B cell (primary cell): ENCODE results near the gene ACIN1. TPM values are rescaled to one million over a fixed set of nuclear protein-coding genes. Genes with fewer than 3 reads are reported as not detected.

Source experiments
- ATAC-seq: fragments of 200-7000 bp; cut with Tn5 transposase; one replicate; pipeline ENCODE4 v1.10.0; 2021; ENCODE audit warnings: low read depth, mild to moderate bottlenecking, moderate number of reproducible peaks, moderate library complexity
- CTCF ChIA-PET: fragments of 350-600 bp; sonication (Branson Sonifier 250); formaldehyde crosslinking; loops from one replicate; lab custom pipeline; 2021; ENCODE audit warnings: antibody characterized with exemption, inconsistent platforms; lab: Charles Lee
- POLR2A ChIA-PET: fragments of 350-600 bp; sonication (Branson Sonifier 250); formaldehyde crosslinking; loops from one replicate; lab custom pipeline; 2021; ENCODE audit warnings: antibody characterized with exemption; lab: Charles Lee
- DNase-seq: peaks from one replicate; pipeline ENCODE4 v3.0.0; 2013
- H2AFZ ChIP-seq: 2 replicates; pipeline ENCODE4 v1.6.1; 2012; ENCODE audit warnings: mild to moderate bottlenecking, low read depth, low read length; ENCODE audit not compliant: insufficient read depth, poor library complexity, severe bottlenecking
- H3K27ac ChIP-seq, 2 donors: 1 replicate in 1 of 2; 2 replicates in 1 of 2; pipeline ENCODE4 v1.5.1; 2012 to 2013; ENCODE audit warnings: low read length in 2 of 2, mild to moderate bottlenecking in 2 of 2, moderate library complexity in 1 of 2
- H3K27me3 ChIP-seq, 4 experiments: fragments of 200-600 bp in 1 of 4; sonication (generic) in 1 of 4; replicated peaks in 1 of 4; 1 replicate in 2 of 4; 2 replicates in 2 of 4; pipeline versions ENCODE4 v1.6.1 to v1.7.0; 2013 to 2016; ENCODE audit warnings: low read length in 3 of 4, mild to moderate bottlenecking in 2 of 4, mixed read lengths in 1 of 4, moderate library complexity in 1 of 4; ENCODE audit not compliant: insufficient read depth in 4 of 4, control insufficient read depth in 3 of 4; ENCODE audit errors: control extremely low read depth in 1 of 4
- H3K36me3 ChIP-seq, 2 experiments: replicated peaks in 1 of 2; 1 replicate in 1 of 2; 2 replicates in 1 of 2; pipeline versions ENCODE4 v1.6.1 to v1.7.1; 2013; ENCODE audit warnings: low read length in 1 of 2; ENCODE audit not compliant: insufficient read depth in 2 of 2, control insufficient read depth in 1 of 2; ENCODE audit errors: control extremely low read depth in 1 of 2, extremely low read depth in 1 of 2
- H3K4me1 ChIP-seq, 2 donors: fragments of 200-600 bp in 1 of 2; sonication (generic) in 1 of 2; 1 replicate in 1 of 2; 2 replicates in 1 of 2; pipeline versions ENCODE4 v1.5.1 to v1.6.1; 2013 to 2017; ENCODE audit warnings: low read length in 2 of 2; ENCODE audit not compliant: control insufficient read depth in 2 of 2, insufficient read depth in 2 of 2
- H3K4me2 ChIP-seq: replicated peaks from 2 replicates; pipeline ENCODE3; 2012; ENCODE audit warnings: mild to moderate bottlenecking, low read depth, low read length; ENCODE audit not compliant: poor library complexity, severe bottlenecking
- H3K4me3 ChIP-seq, 5 experiments: fragments of 200-600 bp in 1 of 5; sonication (generic) in 1 of 5; 1 replicate in 3 of 5; 2 replicates in 2 of 5; pipeline versions ENCODE4 v1.5.1 to v1.7.0; 2011 to 2016; ENCODE audit warnings: low read length in 4 of 5, mild to moderate bottlenecking in 4 of 5, low read depth in 2 of 5, control low read depth in 1 of 5, moderate library complexity in 1 of 5; ENCODE audit not compliant: insufficient read depth in 1 of 5; ENCODE audit errors: control extremely low read depth in 1 of 5, extremely low read depth in 1 of 5
- H3K79me2 ChIP-seq: fragments of 200-600 bp; sonication (generic); one replicate; pipeline ENCODE4 v1.6.0; 2016; ENCODE audit warnings: low read length; ENCODE audit not compliant: control insufficient read depth, insufficient read depth
- H3K9ac ChIP-seq: fragments of 200-600 bp; sonication (generic); 2 replicates; pipeline ENCODE4 v1.6.1; 2017; ENCODE audit warnings: mild to moderate bottlenecking, low read length, moderate library complexity
- H3K9me3 ChIP-seq, 3 donors: one replicate each; pipeline versions ENCODE4 v1.6.1 to v1.7.1; 2013; ENCODE audit warnings: low read length in 2 of 3; ENCODE audit not compliant: control insufficient read depth in 2 of 3, insufficient read depth in 1 of 3; ENCODE audit errors: control extremely low read depth in 1 of 3
- H4K20me1 ChIP-seq: 2 replicates; pipeline ENCODE4 v1.6.0; 2012; ENCODE audit warnings: mild to moderate bottlenecking, low read length; ENCODE audit not compliant: insufficient read depth, control insufficient read depth, poor library complexity, severe bottlenecking
- H3K27ac Mint-ChIP-seq: one replicate; pipeline ENCODE4 v1.8.0; 2021; ENCODE audit warnings: mixed read lengths
- H3K27me3 Mint-ChIP-seq: one replicate; pipeline ENCODE4 v1.8.0; 2021; ENCODE audit warnings: mixed read lengths
- H3K4me1 Mint-ChIP-seq: one replicate; pipeline ENCODE4 v1.8.0; 2021; ENCODE audit warnings: mixed read lengths
- H3K4me3 Mint-ChIP-seq: one replicate; pipeline ENCODE4 v1.8.0; 2021; ENCODE audit warnings: mixed read lengths
- H3K9me3 Mint-ChIP-seq: one replicate; pipeline ENCODE4 v1.8.0; 2022; ENCODE audit warnings: mixed read lengths; ENCODE audit not compliant: insufficient read depth
- CTCF ChIP-seq: fragments of 200-600 bp; IDR thresholded peaks from one replicate; pipeline ENCODE4 v1.8.0; 2022; ENCODE audit warnings: antibody characterized with exemption, mild to moderate bottlenecking
- EZH2 ChIP-seq: IDR thresholded peaks from 2 replicates; pipeline ENCODE4 v1.6.1; 2012; ENCODE audit warnings: borderline replicate concordance, low read depth, mild to moderate bottlenecking, moderate library complexity, low read length; ENCODE audit not compliant: insufficient read depth, poor library complexity, severe bottlenecking
- WGBS: methylation state at CpG from one replicate; pipeline ENCODE4 v1.1.5; 2013; ENCODE audit warnings: missing lambda C conversion rate; ENCODE audit not compliant: insufficient coverage; 5-methylcytosine and 5-hydroxymethylcytosine counted together
- intact Hi-C: fragments of 100-400 bp; cut with micrococcal nuclease; formaldehyde crosslinking; loops from one replicate; pipeline ENCODE4 v1.10.0; 2022
- polyA plus RNA-seq: library from polyadenylated mRNA; depleted of rRNA; stranded (reverse); fragments of >200 nt; gene quantifications from 2 replicates; pipeline ENCODE4 v1.2.3, GENCODE V29; 2012
- total RNA-seq, 2 donors: library from RNA; stranded (reverse); fragments of 120-200 nt in 1 of 2; gene quantifications; 1 replicate in 1 of 2; 2 replicates in 1 of 2; pipeline versions ENCODE4 v1.2.3 to v1.2.4, GENCODE V29; 2013 to 2022

Gene ACIN1
- total and polyA plus RNA-seq, 2 donors (not counting 1 experiment from before 2014, with no cell fraction given): 178 to 359 TPM

DNA sequence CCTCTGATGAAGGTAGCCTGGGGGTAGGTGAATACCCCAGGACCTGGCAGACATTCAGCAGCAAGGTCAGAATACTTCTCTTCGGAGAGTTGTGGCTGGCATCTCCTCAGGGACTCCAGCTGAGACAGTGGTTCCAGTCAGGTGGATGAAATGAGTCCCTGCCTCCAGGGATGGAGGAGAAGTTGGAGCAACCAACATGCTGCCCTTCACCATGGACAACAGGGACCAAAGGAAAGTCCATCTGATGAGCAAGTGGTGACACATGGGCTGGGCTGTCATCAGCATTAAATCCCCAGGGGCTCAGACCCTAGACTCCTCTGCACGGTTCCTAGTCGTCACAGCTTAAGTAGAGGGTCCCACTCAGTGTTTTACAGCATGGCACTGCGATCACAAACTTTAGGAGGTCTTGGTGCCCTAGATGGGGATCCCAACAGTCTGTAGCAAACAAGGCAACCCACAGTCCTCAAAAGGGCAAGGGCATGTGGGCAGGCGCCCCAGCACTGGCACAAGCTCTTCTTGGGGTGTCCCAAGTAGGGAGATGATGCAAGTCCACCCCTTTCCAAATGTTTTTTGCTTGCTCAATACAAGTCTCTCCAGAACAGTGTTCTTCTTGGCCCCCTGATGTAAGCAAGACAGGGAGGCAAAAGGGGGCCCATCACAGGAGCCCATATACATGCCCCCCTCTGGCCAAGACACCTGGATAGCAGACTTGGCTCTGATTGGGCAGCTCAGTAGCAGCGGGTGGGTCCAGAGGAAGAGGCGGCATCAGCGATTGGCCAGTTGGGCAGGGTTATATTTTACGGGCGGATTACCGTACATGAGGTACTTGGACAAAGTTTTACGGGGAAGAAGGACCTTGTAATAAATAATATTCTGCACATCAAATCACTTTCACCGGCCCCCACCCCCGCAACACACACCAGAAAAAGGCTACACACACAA lies 26.8 kb downstream of the ACIN1 start:
- no peak overlapping the region for H3K4me3 Mint-ChIP-seq
- peaks cover 38% of the 10 kb centered on the region for H3K4me1 Mint-ChIP-seq
- H3K27me3 Mint-ChIP-seq: no peaks in the 10 kb centered on the region
- CTCF ChIA-PET: interaction anchor here (0.7 to 19.1 kb wide), 51 partner anchors 9 to 694 kb away, joined by 3 to 1134 read pairs (median 3); partner anchors contain the start of genes ACIN1, AJUBA, C14orf119 and PPP1R3E
- Histone ChIP-seq H3K27me3 (no peaks in the 10 kb centered on the region), H3K4me2 (no peak overlapping the region), H3K36me3 (peaks cover 4 to 70% of the 10 kb centered on the region in 2 experiments), H3K9ac (no peak overlapping the region), H3K4me3 (no peak overlapping the region), H2AFZ (no peak overlapping the region), H3K27ac (no peak overlapping the region), H3K79me2 (peaks cover 52% of the 10 kb centered on the region), H3K4me1 (peaks cover 21 to 41% of the 10 kb centered on the region in 2 donors), H3K9me3 (no peaks in the 10 kb centered on the region), H4K20me1 (peaks cover 54% of the 10 kb centered on the region)
- intact Hi-C loops: no loop called here
- no peaks in the 10 kb centered on the region for H3K9me3 Mint-ChIP-seq
- 93% methylated on average over 5 of the region's 14 CpGs for WGBS
- POLR2A ChIA-PET: interaction anchor here (0.5 to 1.1 kb wide), 3 partner anchors 9 to 253 kb away, joined by 3 to 7 read pairs (median 3); partner anchors contain the start of genes ACIN1, C14orf119 and PABPN1
- H3K27ac Mint-ChIP-seq: peak overlapping the region; percentile 83
- DNase-seq (no peak), ATAC-seq (no peak)
- TF ChIP-seq EZH2: no peak
- TF ChIP-seq CTCF: no peak
